ENCODE data around the gene CCDC136. TPM values are rescaled to one million over a fixed set of nuclear protein-coding genes. Genes with fewer than 3 reads are reported as not detected.

CCDC136 gene
- total and polyA plus RNA-seq, 2 donors (not counting 1 experiment from before 2014, with no cell fraction given) = 8.3 to 12.1 TPM

GRCh38 chr7:128827971-128828711 lies 36.4 kb downstream of the CCDC136 start:
- H3K79me2 ChIP-seq (ENCODE audit: control insufficient read depth, insufficient read depth, low read length) = peaks cover 26% of the 10 kb centered on the region
- H3K4me3 ChIP-seq (replicated peaks in 1 of 4; ENCODE audit: control extremely low read depth in 1 of 4, insufficient read depth in 1 of 4, low read depth in 3 of 4, low read length in 4 of 4) = no peak overlapping the region
- H3K27ac ChIP-seq (ENCODE audit: insufficient read depth, low read length) = peak overlapping the region; percentile 35
- no peaks in the 10 kb centered on the region for H3K36me3 ChIP-seq (ENCODE audit: control insufficient read depth, insufficient read depth, low read length)
- peak; percentile 67 to 91 for DNase-seq (ENCODE audit: low read depth in 2 of 2)
- H2AFZ ChIP-seq (ENCODE audit: low read length) = no peak overlapping the region
- peaks cover 23% of the 10 kb centered on the region for H3K4me1 ChIP-seq (ENCODE audit: control insufficient read depth, extremely low read depth, insufficient read depth, low read length)
- no peak overlapping the region for H3K9ac ChIP-seq (ENCODE audit: insufficient read depth, low read length)
- peak overlapping the region; percentile 54 for H3K4me2 ChIP-seq (ENCODE audit: extremely low read depth, insufficient read depth, low read length)
- TF ChIP-seq EZH2 (IDR thresholded peaks at IDR 0.05; ENCODE audit: low read length, missing control alignments) (no peak), CTCF (conservative IDR thresholded peaks at IDR 0.05 in 1 of 2, IDR thresholded peaks at IDR 0.05 in 1 of 2; ENCODE audit: low read depth in 1 of 2, low read length in 2 of 2) (no peak)
- no peaks in the 10 kb centered on the region for H3K9me3 ChIP-seq (ENCODE audit: control insufficient read depth, insufficient read depth, low read depth, low read length)
- H3K27me3 ChIP-seq (ENCODE audit: control insufficient read depth, insufficient read depth, low read length) = no peaks in the 10 kb centered on the region
- no peaks in the 10 kb centered on the region for H4K20me1 ChIP-seq (ENCODE audit: control insufficient read depth, extremely low read depth, insufficient read depth, low read length)

GRCh38 chr7:128829391-128830166 lies 37.8 kb downstream of the CCDC136 start:
- Histone ChIP-seq H3K4me3 (replicated peaks in 1 of 4; ENCODE audit: control extremely low read depth in 1 of 4, insufficient read depth in 1 of 4, low read depth in 3 of 4, low read length in 4 of 4) (peak overlapping the region in 3 of 4 experiments; percentile 40 to 48 (median 43)), H3K27me3 (ENCODE audit: control insufficient read depth, insufficient read depth, low read length) (no peaks in the 10 kb centered on the region), H3K79me2 (ENCODE audit: control insufficient read depth, insufficient read depth, low read length) (peaks cover 31% of the 10 kb centered on the region), H3K36me3 (ENCODE audit: control insufficient read depth, insufficient read depth, low read length) (no peaks in the 10 kb centered on the region), H3K27ac (ENCODE audit: insufficient read depth, low read length) (peak overlapping the region; percentile 75), H3K4me2 (ENCODE audit: extremely low read depth, insufficient read depth, low read length) (peak overlapping the region; percentile 91), H4K20me1 (ENCODE audit: control insufficient read depth, extremely low read depth, insufficient read depth, low read length) (no peaks in the 10 kb centered on the region), H3K9me3 (ENCODE audit: control insufficient read depth, insufficient read depth, low read depth, low read length) (no peaks in the 10 kb centered on the region), H3K4me1 (ENCODE audit: control insufficient read depth, extremely low read depth, insufficient read depth, low read length) (peaks cover 26% of the 10 kb centered on the region), H2AFZ (ENCODE audit: low read length) (peak overlapping the region; percentile 19), H3K9ac (ENCODE audit: insufficient read depth, low read length) (peak overlapping the region; percentile 39)
- TF ChIP-seq EZH2 (IDR thresholded peaks at IDR 0.05; ENCODE audit: low read length, missing control alignments) (no peak), CTCF (conservative IDR thresholded peaks at IDR 0.05 in 1 of 2, IDR thresholded peaks at IDR 0.05 in 1 of 2; ENCODE audit: low read depth in 1 of 2, low read length in 2 of 2) (no peak)
- peak; percentile 55 to 83 for DNase-seq (ENCODE audit: low read depth in 2 of 2)
